CD4-positive, alpha-beta T cell (primary cell): ENCODE data around the gene SYTL5. TPM values are rescaled to one million over a fixed set of nuclear protein-coding genes. Genes with fewer than 3 reads are reported as not detected.

Experiments
- ATAC-seq: fragments of 200-7000 bp; cut with Tn5 transposase; one replicate; pipeline ENCODE4 v1.10.0; 2022; ENCODE audit warnings: mild to moderate bottlenecking; ENCODE audit not compliant: poor library complexity
- CTCF ChIA-PET: fragments of 350-600 bp; sonication (Branson Sonifier 250); formaldehyde crosslinking; loops from one replicate; lab custom pipeline; 2021; ENCODE audit warnings: antibody characterized with exemption, inconsistent platforms; lab: Charles Lee
- POLR2A ChIA-PET: fragments of 350-600 bp; sonication (Branson Sonifier 250); formaldehyde crosslinking; loops from one replicate; lab custom pipeline; 2021; ENCODE audit warnings: antibody characterized with exemption, inconsistent platforms; lab: Charles Lee
- DNase-seq, 14 experiments: peaks; one replicate each; pipeline ENCODE4 v3.0.0-alpha.2; 2013 to 2020; ENCODE audit warnings: mixed read lengths in 2 of 14
- H3K27ac ChIP-seq, 2 donors: one replicate each; pipeline versions ENCODE4 v1.5.1 to v1.7.0; 2013; ENCODE audit warnings: low read length in 2 of 2, low read depth in 1 of 2, mild to moderate bottlenecking in 1 of 2
- H3K27me3 ChIP-seq, 2 experiments: 1 replicate in 1 of 2; 2 replicates in 1 of 2; pipeline versions ENCODE4 v1.6.1 to v1.7.0; 2013; ENCODE audit warnings: low read length in 2 of 2, control low read depth in 1 of 2, mild to moderate bottlenecking in 1 of 2, moderate library complexity in 1 of 2; ENCODE audit not compliant: insufficient read depth in 2 of 2, control insufficient read depth in 1 of 2
- H3K36me3 ChIP-seq: one replicate; pipeline ENCODE4 v1.6.1; 2013; ENCODE audit warnings: low read length, control low read depth; ENCODE audit not compliant: insufficient read depth
- H3K4me1 ChIP-seq: one replicate; pipeline ENCODE4 v1.6.1; 2013; ENCODE audit warnings: low read length, control low read depth; ENCODE audit not compliant: insufficient read depth
- H3K4me3 ChIP-seq: one replicate; pipeline ENCODE4 v1.5.1; 2013; ENCODE audit warnings: mild to moderate bottlenecking, low read length, moderate library complexity
- H3K9me3 ChIP-seq, 2 experiments: 1 replicate in 1 of 2; 2 replicates in 1 of 2; pipeline versions ENCODE4 v1.6.1 to v1.7.0; 2013; ENCODE audit warnings: low read length in 2 of 2, mild to moderate bottlenecking in 2 of 2, control low read depth in 1 of 2, moderate library complexity in 1 of 2; ENCODE audit not compliant: control insufficient read depth in 1 of 2, insufficient read depth in 1 of 2
- H3K27ac Mint-ChIP-seq: one replicate; pipeline ENCODE4 v1.8.0; 2020; ENCODE audit warnings: mixed read lengths
- H3K27me3 Mint-ChIP-seq: one replicate; pipeline ENCODE4 v1.8.0; 2021; ENCODE audit warnings: mixed read lengths
- H3K36me3 Mint-ChIP-seq: one replicate; pipeline ENCODE4 v1.8.0; 2021; ENCODE audit warnings: low read depth, mixed read lengths
- H3K4me1 Mint-ChIP-seq: one replicate; pipeline ENCODE4 v1.8.0; 2021; ENCODE audit warnings: low read depth, mixed read lengths
- H3K4me3 Mint-ChIP-seq: one replicate; pipeline ENCODE4 v1.8.0; 2020; ENCODE audit warnings: mild to moderate bottlenecking, mixed read lengths
- H3K9me3 Mint-ChIP-seq: one replicate; pipeline ENCODE4 v1.8.0; 2020; ENCODE audit warnings: mixed read lengths
- intact Hi-C, 2 experiments: fragments of 100-400 bp; cut with DNase I in 1 of 2; cut with micrococcal nuclease in 1 of 2; formaldehyde crosslinking; loops; one replicate each; pipeline versions ENCODE4 v1.15.1 to v1.9.0; 2023 to 2025; cut with DNase I, micrococcal nuclease
- total RNA-seq, 174 experiments: library from RNA in 2 of 174; stranded (reverse) in 2 of 174; gene quantifications; one replicate each; pipeline ENCODE4 v1.2.3 and lab custom pipeline; 2021 to 2026
- TF ChIP-seq, protein P1 (sequence below): fragments of 200-600 bp; IDR thresholded peaks from one replicate; pipeline ENCODE4 v1.8.0; 2022; ENCODE audit warnings: antibody characterized with exemption, mild to moderate bottlenecking

The SYTL5 gene
- total RNA-seq, 2 experiments from 2014 or later = not detected

DNA sequence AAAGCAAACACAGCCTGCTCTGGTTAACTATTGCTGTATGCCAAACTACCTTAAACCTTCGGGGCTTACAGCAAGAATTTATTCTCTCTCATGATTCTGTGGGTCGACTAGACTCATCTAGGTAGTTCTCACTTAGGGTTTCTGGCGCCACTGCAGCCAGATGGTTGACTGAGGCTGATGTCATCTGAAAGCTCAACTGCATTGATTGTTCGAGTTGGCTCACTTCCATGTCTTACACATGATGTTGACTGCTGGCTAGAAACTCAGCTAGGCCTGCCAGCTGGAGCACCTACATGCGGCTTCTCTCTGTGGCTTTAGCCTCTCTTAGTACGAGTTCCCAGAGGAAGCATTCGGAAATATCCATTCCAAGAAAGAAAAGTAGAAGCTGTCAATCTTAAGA is 111.1 kb downstream of the SYTL5 start:
- intact Hi-C loops = no loop called here
- Histone ChIP-seq H3K9me3 (no peaks in the 10 kb centered on the region), H3K4me1 (no peaks in the 10 kb centered on the region), H3K36me3 (no peaks in the 10 kb centered on the region), H3K27me3 (no peaks in the 10 kb centered on the region), H3K27ac (no peak overlapping the region), H3K4me3 (no peak overlapping the region)
- no peak for ATAC-seq
- TF ChIP-seq, protein P1, sequence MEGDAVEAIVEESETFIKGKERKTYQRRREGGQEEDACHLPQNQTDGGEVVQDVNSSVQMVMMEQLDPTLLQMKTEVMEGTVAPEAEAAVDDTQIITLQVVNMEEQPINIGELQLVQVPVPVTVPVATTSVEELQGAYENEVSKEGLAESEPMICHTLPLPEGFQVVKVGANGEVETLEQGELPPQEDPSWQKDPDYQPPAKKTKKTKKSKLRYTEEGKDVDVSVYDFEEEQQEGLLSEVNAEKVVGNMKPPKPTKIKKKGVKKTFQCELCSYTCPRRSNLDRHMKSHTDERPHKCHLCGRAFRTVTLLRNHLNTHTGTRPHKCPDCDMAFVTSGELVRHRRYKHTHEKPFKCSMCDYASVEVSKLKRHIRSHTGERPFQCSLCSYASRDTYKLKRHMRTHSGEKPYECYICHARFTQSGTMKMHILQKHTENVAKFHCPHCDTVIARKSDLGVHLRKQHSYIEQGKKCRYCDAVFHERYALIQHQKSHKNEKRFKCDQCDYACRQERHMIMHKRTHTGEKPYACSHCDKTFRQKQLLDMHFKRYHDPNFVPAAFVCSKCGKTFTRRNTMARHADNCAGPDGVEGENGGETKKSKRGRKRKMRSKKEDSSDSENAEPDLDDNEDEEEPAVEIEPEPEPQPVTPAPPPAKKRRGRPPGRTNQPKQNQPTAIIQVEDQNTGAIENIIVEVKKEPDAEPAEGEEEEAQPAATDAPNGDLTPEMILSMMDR = no peak
- H3K4me1 Mint-ChIP-seq = no peaks in the 10 kb centered on the region
- DNase-seq = no peak
- no peaks in the 10 kb centered on the region for H3K9me3 Mint-ChIP-seq
- H3K27ac Mint-ChIP-seq = no peak overlapping the region
- ChIA-PET CTCF (no interaction called here), POLR2A (no interaction called here)
- H3K27me3 Mint-ChIP-seq = peaks cover 8% of the 10 kb centered on the region
- no peak overlapping the region for H3K4me3 Mint-ChIP-seq
- no peaks in the 10 kb centered on the region for H3K36me3 Mint-ChIP-seq

DNA sequence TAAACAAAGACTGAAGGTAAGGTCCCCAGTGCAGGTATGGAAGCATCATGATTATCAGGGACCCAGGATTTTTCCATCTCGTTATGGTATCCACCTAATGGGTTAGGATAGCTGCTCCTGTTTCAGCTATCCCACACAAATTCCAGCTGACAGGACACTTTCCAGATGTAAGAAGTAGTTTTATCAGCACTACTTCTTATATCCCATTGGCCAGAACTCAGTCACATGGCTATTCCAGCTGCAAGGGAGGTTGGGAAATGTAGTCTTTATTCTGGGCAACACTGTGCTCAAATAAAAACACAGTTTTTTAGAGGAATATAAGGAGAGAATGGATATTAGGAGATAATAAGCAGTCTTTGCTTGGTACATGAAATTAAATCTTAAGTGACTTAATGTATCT is 117.6 kb downstream of the SYTL5 start:
- H3K4me3 ChIP-seq = no peak overlapping the region
- no peaks in the 10 kb centered on the region for H3K36me3 ChIP-seq
- ChIA-PET CTCF (no interaction called here), POLR2A (no interaction called here)
- H3K9me3 Mint-ChIP-seq = no peaks in the 10 kb centered on the region
- TF ChIP-seq, protein P1 = no peak
- DNase-seq = no peak
- intact Hi-C loops = no loop called here
- H3K27me3 ChIP-seq = no peaks in the 10 kb centered on the region
- H3K4me3 Mint-ChIP-seq = no peak overlapping the region
- no peaks in the 10 kb centered on the region for H3K4me1 Mint-ChIP-seq
- H3K9me3 ChIP-seq = no peaks in the 10 kb centered on the region
- no peak overlapping the region for H3K27ac ChIP-seq
- no peak for ATAC-seq
- H3K4me1 ChIP-seq = no peaks in the 10 kb centered on the region
- peaks cover 8% of the 10 kb centered on the region for H3K27me3 Mint-ChIP-seq
- no peak overlapping the region for H3K27ac Mint-ChIP-seq
- H3K36me3 Mint-ChIP-seq = no peaks in the 10 kb centered on the region

DNA sequence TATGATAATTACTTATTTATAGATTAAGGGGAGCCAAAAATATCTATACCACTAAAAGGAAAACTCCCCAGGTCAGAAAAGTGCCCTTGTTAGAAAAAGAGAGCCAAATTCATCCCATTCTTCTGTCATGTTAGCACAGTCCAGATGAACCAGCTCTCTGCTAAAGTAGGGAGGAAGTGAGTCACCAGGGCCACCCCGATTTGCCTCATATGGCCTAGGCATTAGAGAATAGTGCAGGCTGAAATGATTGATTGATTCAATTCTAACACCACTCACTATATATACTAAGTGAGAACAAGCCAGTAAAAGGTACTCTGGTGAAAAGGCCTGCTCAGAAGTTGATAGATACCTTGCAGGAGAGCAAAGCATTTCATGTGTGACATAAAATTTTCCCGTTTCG is 119.8 kb downstream of the SYTL5 start:
- CTCF ChIA-PET = no interaction called here
- DNase-seq = no peak
- TF ChIP-seq, protein P1 = no peak
- H3K27ac Mint-ChIP-seq = no peak overlapping the region
- no peaks in the 10 kb centered on the region for H3K9me3 ChIP-seq
- no peak overlapping the region for H3K4me3 ChIP-seq
- ATAC-seq = no peak
- no peak overlapping the region for H3K4me3 Mint-ChIP-seq
- intact Hi-C loops = no loop called here
- POLR2A ChIA-PET = no interaction called here
- H3K9me3 Mint-ChIP-seq = no peaks in the 10 kb centered on the region
- no peak overlapping the region for H3K27ac ChIP-seq
- H3K36me3 Mint-ChIP-seq = no peaks in the 10 kb centered on the region
- no peaks in the 10 kb centered on the region for H3K4me1 ChIP-seq
- no peaks in the 10 kb centered on the region for H3K27me3 ChIP-seq
- no peaks in the 10 kb centered on the region for H3K4me1 Mint-ChIP-seq
- no peaks in the 10 kb centered on the region for H3K36me3 ChIP-seq
- H3K27me3 Mint-ChIP-seq = peaks cover 5% of the 10 kb centered on the region
